Astrocyte of the spinal cord (primary cell): ENCODE measurements around the gene SIRPB2.
A peak's percentile ranks its signal among the peaks of the same experiment; 100 is the strongest.

Experiments
- DNase-seq: peaks from one replicate; pipeline ENCODE4 v3.0.0; 2011; ENCODE audit warnings: low read depth, low spot score
- H3K4me3 ChIP-seq: 2 replicates; pipeline ENCODE4 v1.5.1; 2011; ENCODE audit warnings: low read depth, mild to moderate bottlenecking, low read length, moderate library complexity
- in situ Hi-C: cut with HindIII; loops from 2 replicates; pipeline ENCODE4 v1.10.0; 2017; ENCODE audit warnings: low sequenced_read_pairs
- TF ChIP-seq, protein P1 (sequence below): IDR thresholded peaks from 2 replicates; pipeline ENCODE4 v1.5.1; 2012; ENCODE audit warnings: low read depth, mild to moderate bottlenecking, low read length, inconsistent platforms

Gene SIRPB2

DNA sequence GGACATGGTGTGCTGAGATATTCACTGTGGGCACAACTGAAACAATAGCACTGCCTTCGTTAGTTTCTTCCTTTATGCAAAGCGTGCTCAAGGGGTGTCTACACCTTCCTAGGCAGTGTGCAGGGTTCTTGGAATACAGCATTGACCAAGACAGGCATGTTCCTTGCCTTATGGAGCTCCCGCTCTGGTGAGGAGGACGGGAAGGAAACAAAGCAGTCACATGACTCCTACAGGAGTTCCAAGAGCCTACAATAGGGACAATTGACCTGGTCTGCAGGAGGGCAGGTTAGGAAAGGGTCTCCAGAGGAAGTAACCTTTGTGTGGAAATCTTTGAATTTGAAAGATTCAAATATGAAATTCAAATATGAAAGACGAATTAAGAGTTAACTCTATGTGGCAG is 25.8 kb upstream of the SIRPB2 start:
- TF ChIP-seq, protein P1, sequence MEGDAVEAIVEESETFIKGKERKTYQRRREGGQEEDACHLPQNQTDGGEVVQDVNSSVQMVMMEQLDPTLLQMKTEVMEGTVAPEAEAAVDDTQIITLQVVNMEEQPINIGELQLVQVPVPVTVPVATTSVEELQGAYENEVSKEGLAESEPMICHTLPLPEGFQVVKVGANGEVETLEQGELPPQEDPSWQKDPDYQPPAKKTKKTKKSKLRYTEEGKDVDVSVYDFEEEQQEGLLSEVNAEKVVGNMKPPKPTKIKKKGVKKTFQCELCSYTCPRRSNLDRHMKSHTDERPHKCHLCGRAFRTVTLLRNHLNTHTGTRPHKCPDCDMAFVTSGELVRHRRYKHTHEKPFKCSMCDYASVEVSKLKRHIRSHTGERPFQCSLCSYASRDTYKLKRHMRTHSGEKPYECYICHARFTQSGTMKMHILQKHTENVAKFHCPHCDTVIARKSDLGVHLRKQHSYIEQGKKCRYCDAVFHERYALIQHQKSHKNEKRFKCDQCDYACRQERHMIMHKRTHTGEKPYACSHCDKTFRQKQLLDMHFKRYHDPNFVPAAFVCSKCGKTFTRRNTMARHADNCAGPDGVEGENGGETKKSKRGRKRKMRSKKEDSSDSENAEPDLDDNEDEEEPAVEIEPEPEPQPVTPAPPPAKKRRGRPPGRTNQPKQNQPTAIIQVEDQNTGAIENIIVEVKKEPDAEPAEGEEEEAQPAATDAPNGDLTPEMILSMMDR: no peak
- H3K4me3 ChIP-seq: no peak overlapping the region
- DNase-seq: no peak
- in situ Hi-C loops: no loop called here

DNA sequence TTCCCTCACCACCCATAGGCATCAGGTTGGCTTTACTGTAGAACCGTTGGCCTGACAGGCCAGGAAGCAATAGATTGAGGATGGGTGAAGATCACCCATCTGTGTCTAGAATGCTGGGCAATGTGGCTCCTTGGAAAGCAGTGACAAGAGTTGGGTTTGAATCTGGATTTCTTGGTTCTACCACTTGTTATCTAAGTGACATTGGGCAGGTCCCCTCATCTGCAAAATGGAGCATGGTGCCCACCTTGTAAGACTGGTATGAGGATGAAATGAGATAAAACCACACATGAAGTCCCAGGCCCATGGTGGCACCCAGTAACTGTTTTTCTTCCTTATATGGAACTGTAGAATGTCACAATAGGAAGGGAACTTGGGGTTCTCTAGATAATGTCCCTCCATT is 22.6 kb upstream of the SIRPB2 start:
- TF ChIP-seq, protein P1: no peak
- no peak for DNase-seq
- in situ Hi-C loops: no loop called here
- no peak overlapping the region for H3K4me3 ChIP-seq

DNA sequence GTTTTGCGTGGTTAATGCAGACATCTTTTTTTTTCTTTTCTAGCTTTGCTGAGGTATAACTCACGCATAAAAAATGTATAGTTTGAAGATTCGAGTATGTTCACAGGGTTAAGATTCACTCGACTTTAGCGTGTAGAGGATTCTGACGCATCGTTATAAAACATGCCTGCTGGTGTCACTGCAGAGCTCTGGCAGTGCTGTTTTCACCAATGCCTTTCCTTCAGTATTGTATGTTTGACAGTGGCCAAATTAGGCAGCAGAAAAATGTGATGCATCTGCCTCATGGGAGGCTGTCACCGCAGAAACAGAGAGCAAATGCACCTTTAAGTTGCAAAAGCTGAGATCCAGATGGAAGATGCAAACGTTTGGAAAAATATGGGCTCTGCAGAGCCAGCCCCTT is 18.0 kb upstream of the SIRPB2 start:
- DNase-seq: peak; percentile 12
- H3K4me3 ChIP-seq: no peak overlapping the region
- in situ Hi-C loops: no loop called here
- TF ChIP-seq, protein P1: peak; percentile 53

GRCh38 chr20:1508574-1508973 is 17.4 kb upstream of the SIRPB2 start:
- TF ChIP-seq, protein P1: no peak
- H3K4me3 ChIP-seq: no peak overlapping the region
- no peak for DNase-seq
- in situ Hi-C loops: no loop called here

DNA sequence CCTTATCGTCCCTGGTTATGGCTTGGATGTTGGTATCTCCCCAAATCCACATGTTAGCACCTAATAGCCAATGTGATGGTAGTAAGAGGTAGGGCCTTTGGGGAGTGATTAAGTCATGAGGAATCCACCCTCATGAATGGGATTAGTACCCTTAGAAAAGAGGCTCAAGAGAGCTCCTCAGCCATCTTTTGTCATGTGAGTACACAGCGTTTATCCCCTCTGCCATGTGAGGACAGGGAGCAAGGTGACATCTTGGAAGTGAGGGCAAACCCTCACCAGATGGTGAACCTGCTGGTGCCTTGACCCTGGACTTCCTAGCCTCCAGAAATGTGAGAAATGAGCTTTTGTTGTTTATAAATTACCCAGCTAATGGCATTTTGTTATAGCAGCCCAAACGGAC is 16.1 kb upstream of the SIRPB2 start:
- TF ChIP-seq, protein P1: no peak
- in situ Hi-C loops: no loop called here
- no peak for DNase-seq
- no peak overlapping the region for H3K4me3 ChIP-seq

GRCh38 chr20:1505871-1506270 is 14.7 kb upstream of the SIRPB2 start:
- TF ChIP-seq, protein P1: no peak
- in situ Hi-C loops: no loop called here
- no peak overlapping the region for H3K4me3 ChIP-seq
- no peak for DNase-seq

- in situ Hi-C loops: no loop called here
Measured at GRCh38 chr20:1505361-1505760, 14.1 kb upstream of the SIRPB2 start.

More at GRCh38 chr20:1505361-1505760, 14.1 kb upstream of the SIRPB2 start:
- TF ChIP-seq, protein P1: no peak
- DNase-seq: no peak
- H3K4me3 ChIP-seq: no peak overlapping the region
